ENCODE measurements around the gene ANKRD18A.
"Not testable (repeated sequence)": the region's sequence is repeated elsewhere in the genome, so short reads cannot be mapped to it uniquely, and the experiment has no call there.

The ANKRD18A gene

DNA sequence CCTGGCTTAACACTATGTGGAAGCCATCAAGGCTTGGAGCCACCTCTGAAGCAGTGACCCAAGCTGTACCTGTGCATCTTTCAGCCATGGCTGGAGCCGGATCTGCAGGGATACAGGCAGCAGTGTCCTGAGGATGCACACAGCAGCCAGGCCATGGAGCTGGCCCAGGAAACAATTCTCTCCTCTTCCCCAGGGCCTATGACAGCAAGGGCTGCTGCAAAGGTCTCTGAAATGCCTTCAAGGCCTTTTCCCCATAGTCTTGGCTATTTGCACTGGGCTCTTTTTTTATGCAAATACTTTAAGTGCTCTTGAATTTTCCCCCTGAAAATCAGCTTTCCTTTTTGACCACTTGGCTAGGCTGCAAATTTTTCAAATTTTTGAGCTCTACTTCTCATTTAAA is 56.5 kb downstream of the ANKRD18A start:
- H3K4me1 ChIP-seq (ENCODE audit: insufficient read depth, low read length); H3K36me3 ChIP-seq (ENCODE audit: insufficient read depth, low read depth, low read length); H3K9ac ChIP-seq (ENCODE audit: low read depth, low read length): not testable (repeated sequence)

DNA sequence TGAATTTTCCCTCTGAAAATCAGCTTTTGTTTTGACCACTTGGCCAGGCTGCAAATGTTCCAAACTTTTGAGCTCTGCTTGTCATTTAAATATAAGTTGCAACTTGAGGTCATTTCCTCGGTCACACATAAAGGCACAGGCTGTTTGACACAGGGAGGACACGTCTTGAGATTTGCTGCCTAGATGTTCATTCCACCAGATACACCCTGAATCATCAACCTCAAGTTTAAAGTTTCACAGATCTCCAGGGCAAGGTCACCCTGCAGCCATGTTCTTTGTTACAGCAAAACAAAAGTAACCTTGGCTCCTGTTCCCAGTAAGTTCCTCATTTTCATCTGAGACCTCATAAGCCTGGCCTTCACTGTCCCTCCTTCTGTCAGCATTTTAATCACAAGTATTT is 59.3 kb downstream of the ANKRD18A start:
- not testable (repeated sequence) for H3K9ac ChIP-seq (ENCODE audit: low read depth, low read length); H3K36me3 ChIP-seq (ENCODE audit: insufficient read depth, low read depth, low read length); H3K4me1 ChIP-seq (ENCODE audit: insufficient read depth, low read length); H3K4me3 ChIP-seq (ENCODE audit: low read length); H3K9me3 ChIP-seq (ENCODE audit: insufficient read depth, low read depth, low read length); H3K27me3 ChIP-seq (ENCODE audit: insufficient read depth, low read length); H3K27ac ChIP-seq (ENCODE audit: low read length)

More for the DNA sequence above, 56.5 kb downstream of the ANKRD18A start:
- H3K27me3 ChIP-seq (ENCODE audit: insufficient read depth, low read length); H3K27ac ChIP-seq (ENCODE audit: low read length); H3K4me3 ChIP-seq (ENCODE audit: low read length); H3K9me3 ChIP-seq (ENCODE audit: insufficient read depth, low read depth, low read length): not testable (repeated sequence)

DNA sequence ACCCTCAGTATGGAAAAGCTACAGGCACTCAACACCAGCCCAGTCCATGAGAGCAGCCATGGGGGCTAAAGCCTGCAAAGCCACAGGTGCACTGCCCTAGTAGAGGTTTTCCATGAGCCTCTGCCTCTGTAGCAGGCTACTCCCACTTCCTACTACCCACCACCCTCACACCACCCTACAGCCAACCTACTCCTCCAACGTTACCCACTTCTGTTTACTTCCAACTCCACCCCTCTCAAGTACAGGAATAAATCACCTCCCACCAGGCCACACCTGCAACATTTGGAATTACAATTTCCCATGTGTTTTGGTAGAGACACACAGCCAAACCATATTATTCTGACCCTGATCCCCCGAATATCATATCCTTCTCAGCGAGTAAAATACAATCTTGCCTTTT is 61.2 kb downstream of the ANKRD18A start:
- not testable (repeated sequence) for H3K36me3 ChIP-seq (ENCODE audit: insufficient read depth, low read depth, low read length); H3K27me3 ChIP-seq (ENCODE audit: insufficient read depth, low read length); H3K4me1 ChIP-seq (ENCODE audit: insufficient read depth, low read length); H3K9me3 ChIP-seq (ENCODE audit: insufficient read depth, low read depth, low read length); H3K4me3 ChIP-seq (ENCODE audit: low read length); H3K27ac ChIP-seq (ENCODE audit: low read length); H3K9ac ChIP-seq (ENCODE audit: low read depth, low read length)

DNA sequence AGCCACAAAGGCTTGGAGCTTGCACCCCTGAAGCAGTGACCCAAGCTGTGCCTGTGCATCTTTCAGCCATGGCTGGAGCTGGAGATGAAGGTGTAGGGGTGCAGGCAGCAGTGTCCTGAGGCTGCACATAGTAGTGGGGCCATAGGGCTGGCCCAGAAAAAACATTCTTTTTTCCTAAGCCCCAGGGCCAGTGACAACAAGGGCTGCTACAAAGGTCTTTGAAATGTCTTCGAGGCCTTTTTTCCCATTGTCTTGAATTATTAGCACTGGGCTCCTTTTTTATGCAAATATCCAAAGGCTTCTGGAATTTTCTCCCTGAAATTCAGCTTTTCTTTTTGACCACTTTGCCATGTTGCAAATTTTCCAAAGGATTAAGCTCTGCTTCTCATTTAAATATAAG is 62.6 kb downstream of the ANKRD18A start:
- not testable (repeated sequence) for H3K4me1 ChIP-seq (ENCODE audit: insufficient read depth, low read length); H3K4me3 ChIP-seq (ENCODE audit: low read length); H3K36me3 ChIP-seq (ENCODE audit: insufficient read depth, low read depth, low read length); H3K27me3 ChIP-seq (ENCODE audit: insufficient read depth, low read length); H3K9me3 ChIP-seq (ENCODE audit: insufficient read depth, low read depth, low read length); H3K9ac ChIP-seq (ENCODE audit: low read depth, low read length); H3K27ac ChIP-seq (ENCODE audit: low read length)

DNA sequence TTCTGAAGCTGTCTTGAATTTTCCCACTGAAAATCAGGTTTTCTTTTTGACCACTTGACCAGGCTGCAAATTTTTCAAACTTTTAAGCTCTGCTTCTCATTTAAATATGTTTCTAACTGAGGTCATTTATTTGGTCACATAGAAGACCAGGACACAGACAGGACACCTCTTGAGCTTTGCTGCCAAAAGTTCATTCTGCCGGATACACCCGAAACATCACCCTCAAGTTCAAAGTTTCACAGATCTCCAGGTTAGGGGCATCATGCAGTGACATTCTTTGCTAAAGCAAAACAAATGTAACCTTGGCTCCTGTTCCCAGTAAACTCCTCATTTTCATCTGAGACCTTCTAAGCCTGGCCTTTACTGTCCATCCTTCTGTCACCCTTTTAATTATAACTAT is 65.4 kb downstream of the ANKRD18A start:
- H3K4me3 ChIP-seq (ENCODE audit: low read length); H3K9me3 ChIP-seq (ENCODE audit: insufficient read depth, low read depth, low read length); H3K27me3 ChIP-seq (ENCODE audit: insufficient read depth, low read length); H3K4me1 ChIP-seq (ENCODE audit: insufficient read depth, low read length); H3K9ac ChIP-seq (ENCODE audit: low read depth, low read length); H3K27ac ChIP-seq (ENCODE audit: low read length); H3K36me3 ChIP-seq (ENCODE audit: insufficient read depth, low read depth, low read length): not testable (repeated sequence)

DNA sequence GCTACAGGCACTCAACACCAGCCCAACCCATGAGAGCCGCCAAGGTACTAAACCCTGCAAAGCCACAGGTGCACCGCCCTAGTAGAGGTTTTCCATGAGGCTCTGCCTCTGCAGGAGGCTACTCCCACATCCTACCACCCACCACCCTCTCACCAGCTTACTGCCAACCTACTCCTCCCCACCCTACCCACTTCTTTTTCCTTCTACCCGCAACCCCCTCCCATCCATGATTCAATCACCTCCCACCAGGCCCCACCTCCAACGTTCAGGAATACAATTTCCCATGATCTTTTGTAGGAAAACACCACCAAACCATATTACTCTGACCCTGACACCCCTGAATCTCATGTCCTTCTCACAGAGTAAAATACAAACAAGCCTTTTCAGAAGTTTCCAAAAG is 67.4 kb downstream of the ANKRD18A start:
- not testable (repeated sequence) for H3K27me3 ChIP-seq (ENCODE audit: insufficient read depth, low read length); H3K27ac ChIP-seq (ENCODE audit: low read length); H3K9ac ChIP-seq (ENCODE audit: low read depth, low read length); H3K4me1 ChIP-seq (ENCODE audit: insufficient read depth, low read length); H3K9me3 ChIP-seq (ENCODE audit: insufficient read depth, low read depth, low read length); H3K36me3 ChIP-seq (ENCODE audit: insufficient read depth, low read depth, low read length); H3K4me3 ChIP-seq (ENCODE audit: low read length)

DNA sequence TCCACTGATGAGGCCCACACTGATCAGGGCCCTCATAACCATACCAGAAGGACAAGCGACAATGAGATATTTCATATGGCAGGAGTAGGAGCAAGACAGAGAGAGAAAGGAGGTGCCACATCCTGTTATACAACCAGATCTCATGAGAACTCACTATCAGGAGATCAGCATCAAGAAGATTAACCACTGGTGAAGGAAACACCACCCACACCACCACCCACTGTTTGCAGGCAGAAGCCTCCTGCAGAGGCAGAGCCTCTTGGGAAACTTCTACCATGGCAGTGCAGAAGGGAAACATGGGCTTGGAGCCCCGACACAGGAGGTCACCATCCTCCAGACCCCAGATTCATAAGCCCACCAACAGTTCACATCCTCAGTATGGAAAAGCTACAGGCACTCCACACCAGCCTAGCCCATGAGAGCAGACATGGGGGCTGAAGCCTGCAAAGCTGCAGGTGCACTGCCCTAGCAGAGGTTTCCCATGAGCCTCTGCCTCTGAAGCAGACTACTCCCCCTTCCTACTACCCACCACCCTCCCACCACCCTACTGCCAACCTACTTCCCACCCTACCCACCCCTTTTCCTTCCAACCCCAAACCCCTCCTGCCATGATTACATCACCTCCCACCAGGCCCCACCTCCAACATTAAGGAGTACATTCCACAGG is 73.8 kb downstream of the ANKRD18A start:
- not testable (repeated sequence) for H3K4me1 ChIP-seq (ENCODE audit: insufficient read depth, low read length); H3K27ac ChIP-seq (ENCODE audit: low read length); H3K36me3 ChIP-seq (ENCODE audit: insufficient read depth, low read depth, low read length); H3K9ac ChIP-seq (ENCODE audit: low read depth, low read length); H3K9me3 ChIP-seq (ENCODE audit: insufficient read depth, low read depth, low read length); H3K27me3 ChIP-seq (ENCODE audit: insufficient read depth, low read length); H3K4me3 ChIP-seq (ENCODE audit: low read length)

DNA sequence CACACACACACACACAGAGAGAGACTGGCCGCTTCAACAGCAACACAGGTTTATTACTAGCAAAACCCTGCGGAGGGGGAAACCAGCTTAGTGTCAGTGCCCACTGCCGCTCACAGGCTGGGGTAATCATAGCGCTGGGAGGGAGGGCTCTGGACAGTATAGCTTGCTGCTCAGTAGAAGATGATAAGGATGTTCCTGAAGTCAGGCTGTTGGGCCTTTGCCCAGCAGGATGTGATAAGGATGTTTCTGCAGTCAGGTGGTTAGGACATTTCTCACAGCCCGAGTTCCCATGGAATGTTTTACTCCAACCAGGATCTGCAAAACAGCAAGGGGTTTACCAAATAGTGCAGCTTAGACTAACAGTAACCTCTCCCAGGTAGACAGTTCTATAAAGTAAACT is 79.9 kb downstream of the ANKRD18A start:
- H3K9ac ChIP-seq (ENCODE audit: low read depth, low read length); H3K27me3 ChIP-seq (ENCODE audit: insufficient read depth, low read length); H3K27ac ChIP-seq (ENCODE audit: low read length); H3K9me3 ChIP-seq (ENCODE audit: insufficient read depth, low read depth, low read length); H3K4me3 ChIP-seq (ENCODE audit: low read length); H3K4me1 ChIP-seq (ENCODE audit: insufficient read depth, low read length); H3K36me3 ChIP-seq (ENCODE audit: insufficient read depth, low read depth, low read length): not testable (repeated sequence)

DNA sequence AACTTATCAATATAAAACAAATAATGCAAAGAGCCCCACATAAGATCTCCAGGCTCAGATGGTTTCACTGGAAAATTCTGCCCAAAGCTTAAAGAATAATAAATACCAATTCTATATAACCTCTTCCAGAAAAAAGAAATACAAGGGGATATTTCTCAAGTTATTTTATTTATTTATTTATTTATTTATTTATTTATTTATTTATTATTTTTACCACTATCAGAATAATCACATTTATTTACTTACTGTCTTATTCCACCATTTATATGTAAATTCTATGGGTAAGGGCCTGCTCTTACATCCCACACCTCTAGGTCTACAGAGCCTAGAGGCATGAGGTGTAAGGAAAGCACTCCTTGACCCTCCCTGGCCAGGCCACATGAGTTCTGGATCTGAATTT is 91.1 kb downstream of the ANKRD18A start:
- H3K9ac ChIP-seq (ENCODE audit: low read depth, low read length): no peak overlapping the region
- H3K36me3 ChIP-seq (ENCODE audit: insufficient read depth, low read depth, low read length): no peaks in the 10 kb centered on the region
- peaks cover 3% of the 10 kb centered on the region; the same call in 1 of the 2 replicates for H3K9me3 ChIP-seq (ENCODE audit: insufficient read depth, low read depth, low read length)
- H3K4me3 ChIP-seq (ENCODE audit: low read length): no peak overlapping the region
- no peak overlapping the region for H3K27ac ChIP-seq (ENCODE audit: low read length)
- H3K27me3 ChIP-seq (ENCODE audit: insufficient read depth, low read length): no peaks in the 10 kb centered on the region
- H3K4me1 ChIP-seq (ENCODE audit: insufficient read depth, low read length): no peaks in the 10 kb centered on the region

DNA sequence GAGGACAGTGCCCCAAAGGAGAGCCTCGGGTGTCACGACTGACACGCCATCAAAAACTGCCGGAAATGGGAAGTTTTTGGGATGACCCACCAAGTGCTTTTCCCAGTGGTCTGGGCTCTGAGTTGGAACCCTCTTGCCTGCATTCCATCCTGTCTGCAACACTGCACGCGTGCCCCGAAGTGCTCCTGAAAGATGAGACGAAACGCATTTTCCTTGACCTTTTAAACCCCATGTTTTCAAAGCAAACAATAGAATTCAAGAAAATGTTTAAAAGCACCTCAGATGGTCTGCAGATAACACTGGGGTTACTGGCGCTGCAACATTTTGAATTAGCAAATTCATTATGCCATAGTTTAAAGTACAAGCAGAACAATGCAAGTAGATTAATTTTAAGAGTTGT is 92.9 kb downstream of the ANKRD18A start:
- Histone ChIP-seq H3K4me1 (ENCODE audit: insufficient read depth, low read length) (no peaks in the 10 kb centered on the region), H3K9ac (ENCODE audit: low read depth, low read length) (no peak overlapping the region), H3K4me3 (ENCODE audit: low read length) (no peak overlapping the region), H3K9me3 (ENCODE audit: insufficient read depth, low read depth, low read length) (peaks cover 3% of the 10 kb centered on the region; the same call in 1 of the 2 replicates), H3K27ac (ENCODE audit: low read length) (no peak overlapping the region), H3K27me3 (ENCODE audit: insufficient read depth, low read length) (no peaks in the 10 kb centered on the region), H3K36me3 (ENCODE audit: insufficient read depth, low read depth, low read length) (no peaks in the 10 kb centered on the region)

DNA sequence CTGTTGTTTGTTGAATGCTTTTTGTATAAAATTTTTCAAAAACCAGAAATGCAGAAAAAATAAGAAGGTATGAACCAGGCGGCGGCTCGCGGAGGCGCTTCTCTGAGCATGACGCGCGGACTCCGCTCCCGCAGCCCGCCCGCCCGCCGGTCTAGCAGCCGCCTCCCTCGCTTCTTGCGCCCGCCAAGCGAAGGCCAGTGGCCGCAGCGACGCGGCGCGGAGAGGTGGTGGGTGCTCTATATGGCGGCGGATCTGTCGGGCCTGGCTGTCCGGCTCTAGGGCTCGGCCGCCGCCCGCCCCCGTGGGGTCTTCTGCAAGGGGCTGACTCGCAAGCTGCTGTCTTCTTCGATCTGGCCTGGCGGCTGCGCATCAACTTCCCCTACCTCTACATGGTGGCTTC is 93.8 kb downstream of the ANKRD18A start:
- no peak overlapping the region for H3K27ac ChIP-seq (ENCODE audit: low read length)
- no peaks in the 10 kb centered on the region for H3K4me1 ChIP-seq (ENCODE audit: insufficient read depth, low read length)
- H3K27me3 ChIP-seq (ENCODE audit: insufficient read depth, low read length): no peaks in the 10 kb centered on the region
- no peaks in the 10 kb centered on the region for H3K36me3 ChIP-seq (ENCODE audit: insufficient read depth, low read depth, low read length)
- peaks cover 3% of the 10 kb centered on the region; the same call in 1 of the 2 replicates for H3K9me3 ChIP-seq (ENCODE audit: insufficient read depth, low read depth, low read length)
- H3K9ac ChIP-seq (ENCODE audit: low read depth, low read length): no peak overlapping the region
- H3K4me3 ChIP-seq (ENCODE audit: low read length): no peak overlapping the region

DNA sequence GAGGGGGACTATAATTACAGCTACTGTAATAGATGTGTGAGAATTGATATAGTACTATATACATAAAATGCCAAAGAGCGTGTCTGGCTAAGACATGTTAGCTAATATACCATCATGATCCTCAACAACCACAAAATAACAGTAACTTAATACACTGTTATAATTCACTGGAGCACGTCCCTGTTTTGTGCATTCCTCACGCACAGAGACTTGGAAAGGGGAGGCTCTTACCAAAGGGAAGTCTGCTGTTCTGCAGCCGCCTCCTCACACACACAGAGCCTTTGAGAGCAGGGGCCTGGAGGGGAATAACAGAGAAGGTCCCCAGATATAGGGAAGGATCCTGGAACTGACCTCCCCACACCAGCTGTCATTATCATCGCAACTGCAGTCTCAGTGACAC is 97.3 kb downstream of the ANKRD18A start:
- H3K9ac ChIP-seq (ENCODE audit: low read depth, low read length): no peak overlapping the region
- H3K36me3 ChIP-seq (ENCODE audit: insufficient read depth, low read depth, low read length): no peaks in the 10 kb centered on the region
- H3K9me3 ChIP-seq (ENCODE audit: insufficient read depth, low read depth, low read length): no peaks in the 10 kb centered on the region
- H3K4me1 ChIP-seq (ENCODE audit: insufficient read depth, low read length): no peaks in the 10 kb centered on the region
- no peaks in the 10 kb centered on the region for H3K27me3 ChIP-seq (ENCODE audit: insufficient read depth, low read length)
- no peak overlapping the region for H3K4me3 ChIP-seq (ENCODE audit: low read length)
- H3K27ac ChIP-seq (ENCODE audit: low read length): no peak overlapping the region

DNA sequence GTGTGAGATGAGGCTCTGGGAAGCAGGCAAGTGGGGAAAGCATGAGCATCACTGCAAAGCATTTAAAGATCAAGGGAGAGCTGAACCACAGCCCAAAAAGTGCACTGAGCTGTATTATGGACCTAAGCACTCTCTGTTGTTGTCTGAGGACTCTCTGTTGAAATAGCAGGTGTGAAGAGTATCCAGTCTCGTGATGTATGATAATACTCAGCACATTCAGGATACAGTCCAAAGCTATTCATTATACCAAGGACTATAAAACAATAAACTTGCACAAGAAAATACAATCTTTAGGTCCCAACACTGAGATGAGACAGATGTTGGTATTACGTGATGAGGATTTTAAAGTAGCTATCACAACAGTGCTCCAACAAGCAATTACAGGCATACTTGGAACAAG is 98.6 kb downstream of the ANKRD18A start:
- H3K4me3 ChIP-seq (ENCODE audit: low read length): no peak overlapping the region
- no peaks in the 10 kb centered on the region for H3K27me3 ChIP-seq (ENCODE audit: insufficient read depth, low read length)

More for the DNA sequence above, 98.6 kb downstream of the ANKRD18A start:
- Histone ChIP-seq H3K9ac (ENCODE audit: low read depth, low read length) (no peak overlapping the region), H3K36me3 (ENCODE audit: insufficient read depth, low read depth, low read length) (no peaks in the 10 kb centered on the region), H3K9me3 (ENCODE audit: insufficient read depth, low read depth, low read length) (no peaks in the 10 kb centered on the region), H3K4me1 (ENCODE audit: insufficient read depth, low read length) (no peaks in the 10 kb centered on the region), H3K27ac (ENCODE audit: low read length) (no peak overlapping the region)

Measured in iPS-20b (cell line).